SK-N-MC (cell line): ENCODE measurements around the gene ZBED4.
A peak's percentile ranks its signal among the peaks of the same experiment; 100 is the strongest.

Experiments used
- DNase-seq: peaks from one replicate; pipeline ENCODE4 v3.0.0-alpha.2; 2011; ENCODE audit warnings: low read depth, low spot score
- H3K27ac ChIP-seq: fragments of 200-600 bp; sonication (generic); 2 replicates; pipeline ENCODE4 v1.5.1; 2016; ENCODE audit warnings: mixed run types
- H3K36me3 ChIP-seq: fragments of 200-600 bp; sonication (generic); 2 replicates; pipeline ENCODE4 v1.6.1; 2017; ENCODE audit warnings: antibody characterized with exemption, low read length, mixed read lengths; ENCODE audit not compliant: insufficient read depth
- H3K4me3 ChIP-seq: fragments of 200-600 bp; sonication (generic); 2 replicates; pipeline ENCODE4 v1.5.1; 2016
- H3K9ac ChIP-seq: fragments of 200-600 bp; sonication (generic); 2 replicates; pipeline ENCODE4 v1.8.0; 2017; ENCODE audit warnings: mixed run types, mixed read lengths; ENCODE audit not compliant: insufficient read length
- H3K9me3 ChIP-seq: fragments of 200-600 bp; sonication (generic); 2 replicates; pipeline ENCODE4 v1.6.1; 2017; ENCODE audit warnings: low read depth, mild to moderate bottlenecking, antibody characterized with exemption, low read length, moderate library complexity, mixed read lengths
- EZH2 ChIP-seq: fragments of 200-600 bp; sonication (generic); IDR thresholded peaks from one replicate; pipeline ENCODE4 v1.6.1; 2017; ENCODE audit warnings: antibody characterized with exemption
- FOXP2 ChIP-seq: optimal IDR thresholded peaks from 2 replicates; pipeline ENCODE3; 2011; ENCODE audit warnings: mild to moderate bottlenecking, moderate library complexity; ENCODE audit not compliant: insufficient read depth; ENCODE audit errors: extremely low read length, control extremely low read depth
- POLR2AphosphoS5 ChIP-seq: IDR thresholded peaks from 2 replicates; pipeline ENCODE4 v1.6.1; 2012; ENCODE audit warnings: mild to moderate bottlenecking, low read depth, low read length, borderline replicate concordance

ZBED4 gene

DNA sequence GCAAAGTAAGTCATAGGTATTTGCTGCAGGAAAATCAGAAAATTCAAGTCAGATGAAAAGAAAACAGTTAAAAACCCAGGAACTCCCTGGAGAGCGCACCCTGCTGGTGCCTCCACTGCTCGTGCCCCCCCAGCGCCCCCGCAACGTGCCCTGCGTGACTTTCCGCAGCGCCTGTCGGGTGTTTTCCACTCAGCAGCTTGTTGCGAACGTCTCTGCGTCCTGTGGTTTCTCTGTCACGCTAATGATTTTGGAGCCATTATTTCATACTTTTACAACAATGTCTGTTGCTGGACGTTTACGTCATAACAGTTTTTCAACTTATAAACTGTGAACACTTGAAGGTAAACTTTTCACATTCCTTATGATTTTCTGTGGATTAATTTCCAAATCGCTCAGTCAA is 69.8 kb downstream of the ZBED4 start:
- Histone ChIP-seq H3K9ac (peak overlapping the region; percentile 72), H3K9me3 (no peaks in the 10 kb centered on the region), H3K27ac (peak overlapping the region; percentile 92), H3K4me3 (peak overlapping the region; percentile 68), H3K36me3 (no peaks in the 10 kb centered on the region; the same call in 1 of the 2 replicates)
- TF ChIP-seq FOXP2 (peak; percentile 38), EZH2 (no peak), POLR2AphosphoS5 (peak; percentile 59; the same call in 1 of the 2 replicates)
- DNase-seq: peak; percentile 39

GRCh38 chr22:49924113-49924833 is 70.6 kb downstream of the ZBED4 start:
- no peak for DNase-seq
- peak overlapping the region; percentile 68 for H3K4me3 ChIP-seq
- TF ChIP-seq FOXP2 (no peak), POLR2AphosphoS5 (no peak), EZH2 (no peak)
- H3K36me3 ChIP-seq: no peaks in the 10 kb centered on the region; the same call in 1 of the 2 replicates
- H3K9ac ChIP-seq: peak overlapping the region; percentile 72
- H3K9me3 ChIP-seq: no peaks in the 10 kb centered on the region
- peak overlapping the region; percentile 92 for H3K27ac ChIP-seq

GRCh38 chr22:49925525-49926128 is 72.0 kb downstream of the ZBED4 start:
- H3K4me3 ChIP-seq: no peak overlapping the region
- no peak for TF ChIP-seq POLR2AphosphoS5
- no peak for TF ChIP-seq FOXP2
- no peak for TF ChIP-seq EZH2
- H3K9ac ChIP-seq: no peak overlapping the region
- no peak for DNase-seq
- H3K9me3 ChIP-seq: no peaks in the 10 kb centered on the region
- H3K36me3 ChIP-seq: no peaks in the 10 kb centered on the region
- peak overlapping the region; percentile 61 for H3K27ac ChIP-seq

DNA sequence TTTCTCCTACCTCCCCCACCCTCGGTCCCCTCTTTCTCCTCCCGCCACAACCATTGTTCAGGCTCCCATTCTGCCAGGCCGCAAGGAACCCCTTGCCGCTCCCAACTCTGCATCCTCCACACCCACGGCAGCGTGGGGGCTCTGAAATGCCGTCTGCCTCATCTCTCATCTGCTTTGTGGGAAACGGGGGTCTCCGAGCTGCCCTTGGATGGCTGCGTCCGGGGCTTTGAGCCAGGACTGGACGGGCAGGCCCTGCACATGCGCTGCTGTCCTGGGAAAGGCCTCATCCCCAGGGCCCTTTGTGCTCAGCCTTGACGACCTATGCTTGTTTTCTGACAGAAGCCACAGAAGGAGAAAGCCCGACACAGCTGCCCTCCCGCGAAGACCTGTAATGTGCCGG is 73.3 kb downstream of the ZBED4 start:
- TF ChIP-seq EZH2: no peak
- no peak for TF ChIP-seq FOXP2
- no peak for TF ChIP-seq POLR2AphosphoS5
- Histone ChIP-seq H3K4me3 (no peak overlapping the region), H3K27ac (no peak overlapping the region), H3K9me3 (no peaks in the 10 kb centered on the region), H3K9ac (no peak overlapping the region), H3K36me3 (no peaks in the 10 kb centered on the region)
- no peak for DNase-seq

DNA sequence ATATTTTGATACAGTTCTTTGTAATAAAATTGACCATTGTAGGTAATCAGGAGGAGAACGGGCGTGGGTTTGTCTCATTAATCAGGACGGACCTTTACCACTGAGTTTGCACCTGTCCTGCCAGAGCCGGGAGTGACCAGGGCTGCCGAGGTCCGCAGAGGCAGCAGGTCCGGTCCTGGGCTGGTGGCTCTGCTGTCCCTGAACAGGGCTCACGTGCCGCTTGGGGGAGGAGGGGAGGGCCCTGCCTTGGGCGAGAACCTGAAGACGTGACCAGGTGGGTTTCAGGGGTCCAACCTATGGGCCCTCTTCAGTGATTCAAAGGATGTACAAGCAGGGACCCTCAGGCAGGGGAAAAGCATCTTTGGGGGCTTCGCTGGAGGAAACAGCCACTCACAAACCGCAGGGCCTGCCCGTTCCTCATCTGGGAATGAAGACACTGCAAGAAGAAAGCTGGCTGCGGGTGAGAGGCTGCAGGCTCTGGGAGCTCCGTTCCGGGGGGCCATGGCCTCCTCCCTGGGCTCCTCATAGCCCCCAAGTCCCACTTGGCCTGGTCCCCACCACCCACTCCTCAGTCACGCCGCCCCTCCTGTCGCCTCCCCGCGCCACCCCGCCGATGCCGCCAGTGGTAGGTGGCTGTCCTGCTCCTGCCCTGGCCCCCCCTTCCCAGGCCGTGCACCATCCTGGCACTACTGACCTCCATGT is 74.0 kb downstream of the ZBED4 start:
- no peaks in the 10 kb centered on the region for H3K36me3 ChIP-seq
- TF ChIP-seq POLR2AphosphoS5 (no peak), EZH2 (no peak), FOXP2 (no peak)

DNA sequence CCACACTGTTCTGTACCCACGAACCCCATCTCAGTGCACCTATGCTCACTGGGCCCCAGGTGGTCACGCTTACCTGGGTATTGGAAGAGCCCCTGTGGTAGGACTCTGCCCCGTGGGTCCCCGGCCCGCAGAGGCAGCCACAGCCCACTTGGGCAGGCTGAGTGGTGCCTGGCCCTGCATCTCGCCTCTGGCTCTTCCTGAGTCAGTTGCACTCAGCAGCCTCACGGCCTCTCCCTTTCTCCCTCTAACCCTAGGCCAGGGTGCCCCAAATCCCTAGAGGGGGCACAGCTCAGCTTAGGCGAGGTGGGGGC is 74.5 kb downstream of the ZBED4 start:
- DNase-seq: no peak
- Histone ChIP-seq H3K27ac (no peak overlapping the region), H3K4me3 (no peak overlapping the region), H3K9ac (no peak overlapping the region), H3K9me3 (no peaks in the 10 kb centered on the region), H3K36me3 (no peaks in the 10 kb centered on the region)
- TF ChIP-seq EZH2 (no peak), POLR2AphosphoS5 (no peak)

More for the DNA sequence above, 74.0 kb downstream of the ZBED4 start:
- no peak overlapping the region for H3K4me3 ChIP-seq
- no peak for DNase-seq
- no peak overlapping the region for H3K27ac ChIP-seq
- no peaks in the 10 kb centered on the region for H3K9me3 ChIP-seq
- H3K9ac ChIP-seq: no peak overlapping the region

DNA sequence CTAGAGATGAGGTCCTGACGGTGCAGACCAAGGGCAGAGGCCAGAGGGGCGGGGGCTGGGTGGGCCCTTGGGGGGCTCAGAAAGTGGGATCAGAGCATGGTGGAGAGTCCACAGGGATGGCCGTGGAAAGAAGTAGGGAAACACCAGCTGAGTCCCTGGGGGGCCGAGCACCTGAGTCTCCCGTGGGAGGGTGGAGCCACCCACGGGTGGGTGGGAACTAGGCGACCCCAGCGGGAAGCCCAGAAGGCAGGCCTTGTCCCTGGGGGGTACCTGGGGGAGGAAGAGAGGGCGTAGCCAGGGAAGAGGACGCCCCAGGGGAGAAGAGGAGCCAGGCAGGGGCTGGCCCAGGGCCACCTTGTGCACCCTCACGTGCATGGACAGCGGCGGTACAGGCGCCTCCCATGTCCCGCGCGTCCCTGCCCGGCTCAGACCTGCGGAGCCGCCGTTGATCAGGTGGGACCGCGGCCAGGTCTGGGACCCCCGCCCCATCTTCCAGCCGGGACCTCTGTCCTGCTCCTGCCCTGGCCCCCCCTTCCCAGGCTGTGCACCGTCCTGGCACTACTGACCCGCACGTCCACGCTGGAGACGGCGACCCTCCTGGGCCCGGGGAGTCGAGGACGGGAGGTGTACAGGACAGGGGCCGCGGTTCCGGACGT is 75.0 kb downstream of the ZBED4 start:
- H3K27ac ChIP-seq: no peak overlapping the region
- DNase-seq: no peak
- TF ChIP-seq POLR2AphosphoS5 (no peak), FOXP2 (no peak)
- no peak overlapping the region for H3K4me3 ChIP-seq
- no peaks in the 10 kb centered on the region for H3K9me3 ChIP-seq
- no peak overlapping the region for H3K9ac ChIP-seq
- no peaks in the 10 kb centered on the region for H3K36me3 ChIP-seq
